ENCODE measurements around the gene IL22.
"Not testable (repeated sequence)": the region's sequence is repeated elsewhere in the genome, so short reads cannot be mapped to it uniquely, and the experiment has no call there.

Gene IL22

DNA sequence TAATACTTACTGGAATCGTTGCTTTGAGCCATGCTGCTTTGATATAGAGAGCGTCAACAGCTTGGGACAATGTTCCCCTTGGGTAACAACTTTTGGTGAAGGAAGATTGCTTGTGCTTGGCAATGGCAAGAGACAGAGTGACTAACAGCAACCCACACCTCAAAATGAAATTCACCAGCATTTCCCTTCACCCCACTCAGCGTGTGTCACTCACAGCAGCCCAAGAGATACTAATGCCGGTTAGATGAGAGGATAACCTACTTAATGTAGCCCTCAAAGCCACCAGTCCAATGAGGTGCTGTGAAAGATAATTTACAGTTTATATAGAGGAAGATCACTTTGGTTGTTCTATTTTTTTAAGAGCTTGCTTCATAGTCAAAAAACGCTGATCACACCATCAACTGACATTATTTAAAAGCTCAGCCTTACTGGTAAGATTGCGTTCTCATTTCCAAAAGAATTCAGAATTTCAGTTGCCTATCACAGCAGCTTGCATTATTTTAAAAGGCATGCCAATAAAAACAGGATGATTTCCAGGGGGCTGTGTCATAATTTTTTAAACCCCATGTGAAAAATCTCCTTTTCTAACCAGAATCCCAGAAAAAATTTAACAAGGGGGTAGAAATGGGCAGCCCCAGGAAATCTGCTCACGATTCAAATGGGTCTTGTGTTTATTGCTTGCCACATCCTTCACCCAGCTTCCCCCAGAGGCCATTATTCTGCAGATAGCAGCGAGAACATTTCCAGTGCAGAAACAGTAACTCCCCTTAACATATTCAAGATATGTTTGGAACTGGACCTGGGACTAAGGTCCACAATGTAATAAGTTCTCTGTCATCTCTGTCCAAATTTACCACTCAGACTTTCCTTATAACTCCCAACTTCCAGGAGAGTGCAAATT, 27.6 kb downstream of the IL22 start, which contains the start of gene IL26:
Gene IL26, minus strand, starts transcription at position 235 of the 901 bp plus-strand sequence. Its CDS starts 54 bp downstream, at position 181.
- no peak for DNase-seq

DNA sequence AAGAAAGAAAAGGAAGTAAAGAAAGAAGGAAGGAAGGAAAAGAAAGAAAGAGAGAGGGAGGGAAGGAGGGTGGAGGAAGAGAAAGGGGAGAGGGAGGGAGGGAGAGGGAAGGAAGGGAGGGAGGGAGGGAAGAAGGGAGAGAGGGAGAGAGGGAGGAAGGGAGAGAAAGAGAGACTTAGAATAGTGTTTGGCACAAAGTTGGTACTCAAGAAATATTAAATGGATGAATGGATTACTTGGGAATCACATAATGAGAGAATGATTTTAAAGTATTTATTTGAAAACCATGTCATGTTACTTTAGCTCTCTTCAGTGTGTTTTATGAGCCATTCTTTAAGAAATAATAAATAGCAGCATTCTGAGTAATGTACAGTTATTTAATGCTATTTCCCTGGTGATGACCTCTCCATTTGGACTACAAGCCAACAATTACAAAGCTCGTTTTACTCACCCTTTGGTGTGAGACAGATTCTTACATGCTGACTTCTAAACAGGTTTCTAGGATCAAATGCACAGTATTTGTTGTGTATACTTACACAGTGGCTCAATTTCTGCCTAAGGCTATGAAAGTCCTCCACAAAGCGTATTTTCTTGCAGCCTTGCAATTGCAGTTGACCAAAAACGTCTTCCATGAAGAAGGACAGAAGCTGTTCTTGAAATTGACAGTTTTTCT, 28.7 kb downstream of the IL22 start:
- no peak for DNase-seq

- DNase-seq, result peak; percentile 90
Measured at GRCh38 chr12:68223067-68223747, 30.2 kb downstream of the IL22 start.

- DNase-seq, result no peak
Measured at GRCh38 chr12:68222326-68222725, 31.1 kb downstream of the IL22 start.

DNA sequence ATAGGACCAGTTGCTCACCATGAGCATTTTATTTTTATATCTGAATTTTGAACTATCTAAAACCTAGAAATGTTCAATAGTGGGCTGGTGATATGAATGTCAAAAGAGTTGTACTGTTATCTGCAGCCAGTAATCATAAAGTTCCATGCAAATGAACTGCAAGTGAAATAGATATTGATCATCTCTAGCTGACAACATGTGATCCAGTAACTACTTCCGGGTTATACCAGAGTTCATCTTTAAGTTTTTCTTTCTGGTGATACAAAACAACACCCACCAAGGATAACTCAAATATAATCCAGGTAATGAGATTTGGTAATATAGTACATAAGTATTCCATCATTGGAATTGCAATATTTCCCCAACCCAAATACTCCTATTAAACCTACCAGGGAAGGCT, 31.9 kb downstream of the IL22 start:
- no peak for DNase-seq

- no peak for DNase-seq
Measured at GRCh38 chr12:68210875-68211274, 42.5 kb downstream of the IL22 start.

DNA sequence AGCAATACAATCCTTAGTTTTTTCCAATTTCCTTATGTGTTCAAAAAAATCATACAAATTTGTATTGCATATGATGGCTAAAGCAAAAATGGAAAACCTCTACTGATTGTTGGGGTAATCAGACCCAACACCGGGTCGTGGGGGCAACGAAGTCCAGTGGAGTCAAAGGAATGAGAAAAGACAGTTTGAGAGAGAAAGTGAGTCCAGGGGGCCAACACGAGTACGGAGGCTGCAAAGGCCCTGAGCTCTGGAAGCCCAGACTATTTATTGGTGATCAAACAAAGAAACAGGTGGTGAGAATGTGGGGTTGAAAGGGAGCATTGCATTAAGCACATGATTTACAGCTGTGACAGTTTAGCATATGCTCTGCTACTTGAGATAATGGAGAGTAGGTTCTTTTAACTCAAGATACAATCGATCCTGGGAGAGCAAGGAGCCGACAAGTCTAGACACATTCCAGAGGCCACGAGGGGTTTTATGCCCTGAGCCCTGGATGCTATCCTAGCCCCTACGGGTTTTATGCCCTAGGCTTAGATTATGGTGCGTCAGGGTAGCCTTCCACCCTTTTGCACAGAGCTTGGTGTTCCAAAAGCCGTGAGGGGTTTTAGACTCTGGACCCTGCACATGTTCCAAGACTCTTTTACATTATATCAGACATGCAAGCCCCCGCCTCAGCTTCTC, 44.2 kb downstream of the IL22 start:
- not testable (repeated sequence) for DNase-seq

GRCh38 chr12:68207276-68207675, 46.1 kb downstream of the IL22 start:
- DNase-seq, result no peak

DNA sequence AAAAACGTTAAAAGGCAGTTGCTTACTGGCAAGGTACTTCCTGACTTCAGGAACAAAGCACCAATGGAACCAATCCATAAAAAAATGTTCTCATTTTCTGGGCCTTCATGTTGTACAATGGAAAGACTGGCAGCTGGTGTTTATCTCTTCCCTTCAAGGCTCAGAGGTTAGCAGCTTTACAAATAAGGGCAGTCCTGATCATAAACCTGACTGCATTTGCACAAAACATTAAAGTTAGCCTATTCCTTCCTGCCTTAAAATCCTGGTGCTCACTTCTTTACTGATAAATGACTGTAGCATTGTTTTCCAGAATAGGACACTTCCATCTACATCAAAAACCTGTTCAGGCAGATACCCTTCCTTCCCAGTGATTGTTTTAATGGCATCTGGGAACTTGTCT, 47.0 kb downstream of the IL22 start:
- DNase-seq, result no peak

DNA sequence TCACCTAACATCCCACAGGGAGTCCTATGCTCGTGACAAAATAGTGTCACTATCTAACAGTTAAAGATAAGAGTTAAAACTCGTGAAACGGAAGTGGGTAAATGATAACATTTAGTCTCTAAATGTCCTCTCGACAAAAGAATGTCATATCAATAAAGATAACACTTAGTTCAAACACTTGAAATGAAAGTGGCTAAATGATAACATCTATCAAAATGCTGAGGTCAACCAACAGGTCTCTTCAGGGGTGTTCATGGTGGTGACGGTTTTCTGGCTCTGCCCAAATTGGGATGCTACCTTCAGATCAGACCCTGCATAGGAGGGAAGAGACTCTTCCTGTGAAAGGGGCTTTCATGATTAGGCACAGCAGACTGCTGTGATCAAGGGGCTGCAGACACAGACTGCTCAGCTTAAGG, 49.9 kb downstream of the IL22 start:
- DNase-seq, result peak; percentile 6

DNA sequence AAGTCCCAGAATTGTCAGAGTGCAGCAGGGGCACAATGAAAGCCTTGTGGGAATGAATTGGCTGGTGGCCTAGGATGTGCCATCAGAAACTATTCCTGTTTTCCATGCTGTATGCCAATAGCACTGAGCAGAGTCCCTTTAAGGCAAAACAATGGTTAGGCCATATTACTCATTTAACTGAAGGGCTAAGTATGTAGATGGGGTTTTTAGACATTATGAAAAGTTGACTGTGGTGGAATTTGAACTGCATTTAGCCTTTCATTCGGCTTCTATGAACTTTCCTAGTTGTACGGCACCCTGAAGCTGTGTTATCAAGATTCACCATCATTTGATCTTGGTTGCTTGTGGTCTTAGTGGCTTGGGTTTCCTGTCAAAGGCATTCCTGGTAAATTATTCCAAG, 52.5 kb downstream of the IL22 start:
- DNase-seq, result peak; percentile 24

DNA sequence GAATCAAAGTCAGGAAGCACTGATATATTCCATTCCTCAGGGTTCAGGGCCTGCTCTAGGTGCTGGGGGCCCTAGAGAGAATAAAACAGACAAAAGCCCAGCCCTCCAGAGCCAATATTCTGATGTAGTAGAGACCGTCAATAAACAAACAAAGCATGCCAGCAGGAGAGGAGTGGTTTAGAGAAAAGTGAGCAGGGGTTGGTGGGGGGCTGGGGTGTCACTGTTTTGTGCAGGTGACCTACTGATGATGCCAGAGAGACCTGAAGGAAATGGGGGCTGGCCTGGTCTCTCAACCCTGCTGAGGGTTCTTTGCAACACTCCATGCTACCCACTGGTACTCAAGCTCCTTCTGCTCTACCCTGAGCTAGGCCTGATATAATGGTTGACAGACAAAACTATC, 54.3 kb downstream of the IL22 start:
- no peak for DNase-seq

DNA sequence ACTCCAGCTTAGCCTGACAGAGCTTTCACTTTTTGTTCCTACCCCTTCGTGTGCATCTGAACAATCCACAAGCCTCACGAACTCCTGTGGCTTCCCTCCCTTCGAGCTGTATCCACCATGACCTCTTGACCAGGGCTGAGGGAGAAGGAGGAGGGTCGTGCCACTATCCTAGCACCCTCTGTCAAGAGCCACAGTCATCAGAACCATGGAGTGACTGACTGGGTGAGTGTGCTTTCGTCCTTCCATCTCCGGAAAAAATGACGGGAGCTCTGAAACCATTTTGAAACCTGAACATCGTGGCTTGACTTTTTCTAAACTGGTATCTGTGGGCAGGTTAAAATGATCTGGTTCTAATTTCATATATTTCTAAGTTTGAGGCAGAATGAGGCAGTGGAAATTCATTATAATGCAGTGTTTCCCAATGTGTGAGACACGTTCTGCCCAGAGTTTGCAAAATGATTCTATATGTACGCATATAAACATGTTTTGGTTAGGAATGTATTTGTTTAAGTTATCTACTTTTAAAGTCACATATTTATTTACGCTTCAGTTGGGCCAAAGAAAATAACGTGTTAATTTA, 54.8 kb downstream of the IL22 start:
- no peak for DNase-seq

Measured in OCI-M1 (cell line).